Neural crest cell (in vitro differentiated cells): ENCODE results near the gene WNK2. TPM values are rescaled to one million over a fixed set of nuclear protein-coding genes. Genes with fewer than 3 reads are reported as not detected.

Experiments
- DNase-seq: peaks from one replicate; pipeline ENCODE4 v3.0.0; 2021; ENCODE audit warnings: low read depth, mixed read lengths, low spot score
- H3K27ac Mint-ChIP-seq: one replicate; pipeline ENCODE4 v1.8.0; 2021; ENCODE audit warnings: mild to moderate bottlenecking, mixed read lengths; ENCODE audit not compliant: unreplicated experiment
- H3K27me3 Mint-ChIP-seq: 2 replicates; pipeline ENCODE4 v1.8.0; 2021; ENCODE audit warnings: low read depth, mild to moderate bottlenecking, mixed read lengths
- H3K36me3 Mint-ChIP-seq: 2 replicates; pipeline ENCODE4 v1.8.0; 2021; ENCODE audit warnings: low read depth, mild to moderate bottlenecking, mixed read lengths
- H3K4me1 Mint-ChIP-seq: 2 replicates; pipeline ENCODE4 v1.8.0; 2021; ENCODE audit warnings: mixed read lengths
- H3K4me3 Mint-ChIP-seq: one replicate; pipeline ENCODE4 v1.8.0; 2021; ENCODE audit warnings: mild to moderate bottlenecking, mixed read lengths
- H3K9me3 Mint-ChIP-seq: 2 replicates; pipeline ENCODE4 v1.8.0; 2021; ENCODE audit warnings: mixed read lengths
- CTCF ChIP-seq: fragments of 200-600 bp; sonication (generic); conservative IDR thresholded peaks from 2 replicates; pipeline ENCODE4 v1.5.0; 2021; ENCODE audit warnings: antibody characterized with exemption, mild to moderate bottlenecking
- total RNA-seq: library from RNA; stranded (reverse); gene quantifications from 2 replicates; pipeline ENCODE4 v1.2.1, GENCODE V29; 2021

The WNK2 gene
- total RNA-seq, 1 donor from 2014 or later, result 27.8 TPM

GRCh38 chr9:93184432-93185265 is 710 bp downstream of the WNK2 start:
- H3K27me3 Mint-ChIP-seq, result peaks cover 86% of the 10 kb centered on the region
- H3K4me3 Mint-ChIP-seq, result peak overlapping the region; percentile 57
- DNase-seq, result no peak
- no peak overlapping the region for H3K27ac Mint-ChIP-seq
- no peak for TF ChIP-seq CTCF
- no peaks in the 10 kb centered on the region for H3K36me3 Mint-ChIP-seq
- no peaks in the 10 kb centered on the region for H3K9me3 Mint-ChIP-seq
- H3K4me1 Mint-ChIP-seq, result peaks cover 13% of the 10 kb centered on the region

GRCh38 chr9:93185266-93186214 is 1.6 kb downstream of the WNK2 start:
- H3K4me3 Mint-ChIP-seq, result peak overlapping the region; percentile 82
- H3K36me3 Mint-ChIP-seq, result no peaks in the 10 kb centered on the region
- H3K27me3 Mint-ChIP-seq, result peaks cover 80% of the 10 kb centered on the region
- H3K9me3 Mint-ChIP-seq, result no peaks in the 10 kb centered on the region
- H3K27ac Mint-ChIP-seq, result no peak overlapping the region
- TF ChIP-seq CTCF, result no peak
- H3K4me1 Mint-ChIP-seq, result peaks cover 13% of the 10 kb centered on the region
- DNase-seq, result no peak

- H3K36me3 Mint-ChIP-seq, result no peaks in the 10 kb centered on the region
- peaks cover 80% of the 10 kb centered on the region for H3K27me3 Mint-ChIP-seq
- no peaks in the 10 kb centered on the region for H3K9me3 Mint-ChIP-seq
- TF ChIP-seq CTCF, result no peak
- no peak for DNase-seq
- peak overlapping the region; percentile 82 for H3K4me3 Mint-ChIP-seq
- H3K4me1 Mint-ChIP-seq, result peaks cover 13% of the 10 kb centered on the region
- H3K27ac Mint-ChIP-seq, result no peak overlapping the region
These were observed 2.4 kb downstream of the WNK2 start for GRCh38 chr9:93186215-93186945.

- TF ChIP-seq CTCF, result no peak
- peaks cover 13% of the 10 kb centered on the region for H3K4me1 Mint-ChIP-seq
- peaks cover 74% of the 10 kb centered on the region for H3K27me3 Mint-ChIP-seq
- H3K4me3 Mint-ChIP-seq, result peak overlapping the region; percentile 16
- DNase-seq, result no peak
- no peak overlapping the region for H3K27ac Mint-ChIP-seq
- no peaks in the 10 kb centered on the region for H3K36me3 Mint-ChIP-seq
- no peaks in the 10 kb centered on the region for H3K9me3 Mint-ChIP-seq
These were observed 3.1 kb downstream of the WNK2 start for GRCh38 chr9:93187047-93187446.

GRCh38 chr9:93187574-93187973 is 3.6 kb downstream of the WNK2 start:
- peaks cover 71% of the 10 kb centered on the region for H3K27me3 Mint-ChIP-seq
- no peaks in the 10 kb centered on the region for H3K9me3 Mint-ChIP-seq
- peak overlapping the region; percentile 41 for H3K4me3 Mint-ChIP-seq
- peaks cover 13% of the 10 kb centered on the region for H3K4me1 Mint-ChIP-seq
- TF ChIP-seq CTCF, result no peak
- H3K27ac Mint-ChIP-seq, result no peak overlapping the region
- no peaks in the 10 kb centered on the region for H3K36me3 Mint-ChIP-seq
- DNase-seq, result no peak
